ENCODE measurements around the gene ACLY.

ACLY gene

GRCh38 chr17:41918314-41919164, at the start of gene ACLY:
Gene ACLY (minus strand): TSS chr17:41918951. CDS start chr17:41913873, 5,078 bp downstream.
- DNase-seq = peak; percentile 92 to 98

GRCh38 chr17:41967921-41968578, 49.3 kb upstream of the ACLY start:
- no peak for DNase-seq

- DNase-seq = peak in 1 of 2 experiments; percentile 48
These were observed 48.6 kb upstream of the ACLY start for GRCh38 chr17:41967141-41967920.

- peak; percentile 70 to 94 for DNase-seq
These were observed 47.9 kb upstream of the ACLY start, which contains the start of gene CNP for GRCh38 chr17:41966463-41967140. Gene CNP (plus strand): TSS chr17:41966795. CDS start chr17:41966885, 90 bp downstream.

DNA sequence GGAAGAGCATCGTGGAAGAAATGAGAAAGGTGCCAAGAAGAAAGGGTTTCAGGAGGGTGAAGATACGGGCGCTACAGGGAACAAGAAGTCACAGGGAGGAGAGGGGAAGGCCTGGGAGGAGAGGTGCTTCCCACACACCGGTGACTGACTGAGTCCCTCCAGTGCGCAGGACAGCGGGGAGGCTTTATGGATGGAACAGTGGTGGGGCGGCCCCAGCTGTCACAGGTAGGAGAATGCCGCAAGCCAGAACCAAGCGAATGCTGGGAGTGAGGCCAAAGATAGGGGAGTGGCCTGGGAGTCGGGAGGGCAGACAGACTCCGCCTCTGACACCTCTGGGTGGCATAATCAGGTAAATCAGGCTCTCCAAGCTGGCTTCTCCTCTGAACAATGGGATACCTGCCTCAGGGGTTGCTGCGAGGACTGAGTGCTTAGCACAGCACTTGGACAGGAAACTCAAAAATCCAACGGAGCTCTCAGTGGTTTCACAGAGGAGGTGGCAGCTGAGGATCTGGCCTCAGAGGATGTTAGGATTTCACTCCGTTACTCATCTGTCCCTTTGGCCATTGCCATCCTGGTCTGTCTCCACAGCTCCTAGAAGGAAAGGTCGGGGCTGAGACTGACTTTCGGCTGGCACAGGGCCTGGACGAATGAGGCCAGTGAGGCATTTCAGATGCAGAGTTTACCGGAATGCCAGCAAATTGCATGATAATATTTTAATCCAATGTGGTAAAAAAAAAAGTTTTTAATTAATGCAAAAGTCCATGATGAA, 47.1 kb upstream of the ACLY start:
- peak; percentile 91 to 96 for DNase-seq

DNA sequence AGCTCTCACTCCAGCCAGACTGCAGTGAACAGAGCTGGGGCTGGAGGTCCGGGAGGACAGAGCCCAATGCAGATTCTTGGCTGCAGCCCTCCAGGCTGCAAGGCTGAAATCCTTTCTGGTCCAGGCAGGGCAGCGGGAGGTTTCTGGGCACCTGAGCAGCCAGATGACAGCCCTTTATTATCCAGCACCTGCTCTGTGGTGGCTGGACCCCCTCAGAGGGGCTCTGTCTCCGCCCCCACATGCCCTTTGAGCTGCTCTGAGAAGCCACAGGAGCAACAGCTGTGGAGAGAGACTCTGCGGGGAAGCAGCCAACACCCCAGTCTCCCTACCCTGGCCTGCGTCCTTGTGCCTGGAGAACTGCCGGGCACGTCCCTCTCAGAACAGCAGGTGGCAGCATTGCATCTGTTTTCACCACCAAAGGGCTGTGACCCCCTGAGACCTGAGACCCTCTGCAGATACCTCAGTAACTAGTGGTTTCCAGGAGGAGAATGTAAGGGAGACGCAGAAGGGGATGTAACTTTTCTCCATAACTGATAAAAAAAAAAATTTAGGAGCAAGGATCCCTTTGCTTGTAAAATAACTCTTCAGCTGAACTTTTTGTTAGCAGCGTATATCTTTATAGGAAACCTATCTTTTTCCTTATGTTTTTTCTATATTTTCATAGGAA, 44.1 kb upstream of the ACLY start:
- DNase-seq = peak in 1 of 2 experiments; percentile 70

GRCh38 chr17:41962111-41962510, 43.4 kb upstream of the ACLY start:
- DNase-seq = no peak

DNA sequence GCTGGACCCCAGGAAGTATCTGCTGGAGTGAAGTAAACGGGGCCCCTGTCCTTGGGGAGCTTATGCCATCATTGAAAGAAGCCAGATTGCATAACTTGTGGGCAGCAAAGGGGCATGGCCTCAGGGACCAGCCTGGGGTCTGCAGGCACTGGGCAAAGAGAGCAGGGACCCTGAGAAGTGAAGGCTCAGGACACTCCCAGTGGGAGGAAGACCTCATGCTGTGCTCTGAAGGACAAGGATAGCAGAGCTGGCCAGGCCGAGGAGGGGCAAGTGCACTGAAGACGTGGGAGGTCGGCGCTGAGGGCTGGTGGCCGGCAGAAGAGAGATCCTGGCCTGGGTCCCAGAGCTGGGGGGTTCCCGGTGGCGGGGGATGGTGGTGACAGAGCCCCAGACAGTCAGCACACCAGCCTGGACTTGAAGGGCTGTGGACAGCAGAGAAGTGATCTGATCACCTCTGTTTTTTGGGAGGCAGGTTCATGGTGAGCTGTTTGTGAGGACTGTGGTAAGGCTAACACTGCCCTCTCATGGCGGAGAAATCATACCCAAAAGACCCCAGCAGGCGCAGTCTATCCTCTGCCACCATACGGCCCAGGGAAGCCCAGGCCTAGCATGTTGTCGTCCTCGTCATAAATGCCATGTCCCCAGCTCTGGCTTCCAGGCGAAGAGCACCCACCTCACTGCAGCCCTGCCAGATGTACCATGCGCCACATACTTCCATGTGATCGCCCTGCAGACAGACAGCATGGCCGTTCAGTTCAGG, 40.8 kb upstream of the ACLY start:
- peak; percentile 43 to 82 for DNase-seq

- no peak for DNase-seq
These were observed 40.2 kb upstream of the ACLY start for GRCh38 chr17:41959030-41959335.

DNA sequence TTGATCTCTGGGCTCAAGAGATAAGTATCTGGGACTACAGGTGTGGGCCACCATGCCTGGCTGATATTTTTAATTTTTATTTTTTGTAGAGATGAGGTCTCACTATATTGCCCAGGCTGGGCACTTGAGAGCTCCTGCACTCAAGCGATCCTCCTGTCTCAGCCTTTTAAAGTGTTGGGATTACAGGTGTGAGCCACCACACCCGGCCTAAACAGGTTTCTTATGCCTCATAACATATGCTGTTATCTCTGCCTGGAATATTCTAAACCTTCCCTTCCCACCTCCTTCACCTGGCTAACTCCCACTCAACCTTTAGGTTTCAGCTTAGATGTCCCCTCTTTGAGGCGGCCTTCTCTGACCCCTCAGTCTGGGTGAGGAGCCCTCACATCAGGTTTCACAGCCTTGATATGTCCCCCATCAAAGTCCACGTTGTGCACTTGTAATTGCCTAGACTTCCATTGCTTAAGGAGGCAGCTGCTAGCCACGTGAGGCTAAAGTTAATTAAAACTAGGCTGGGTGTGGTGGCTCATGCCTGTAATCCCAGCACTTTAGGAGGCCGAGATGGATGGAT, 39.2 kb upstream of the ACLY start:
- DNase-seq = no peak

DNA sequence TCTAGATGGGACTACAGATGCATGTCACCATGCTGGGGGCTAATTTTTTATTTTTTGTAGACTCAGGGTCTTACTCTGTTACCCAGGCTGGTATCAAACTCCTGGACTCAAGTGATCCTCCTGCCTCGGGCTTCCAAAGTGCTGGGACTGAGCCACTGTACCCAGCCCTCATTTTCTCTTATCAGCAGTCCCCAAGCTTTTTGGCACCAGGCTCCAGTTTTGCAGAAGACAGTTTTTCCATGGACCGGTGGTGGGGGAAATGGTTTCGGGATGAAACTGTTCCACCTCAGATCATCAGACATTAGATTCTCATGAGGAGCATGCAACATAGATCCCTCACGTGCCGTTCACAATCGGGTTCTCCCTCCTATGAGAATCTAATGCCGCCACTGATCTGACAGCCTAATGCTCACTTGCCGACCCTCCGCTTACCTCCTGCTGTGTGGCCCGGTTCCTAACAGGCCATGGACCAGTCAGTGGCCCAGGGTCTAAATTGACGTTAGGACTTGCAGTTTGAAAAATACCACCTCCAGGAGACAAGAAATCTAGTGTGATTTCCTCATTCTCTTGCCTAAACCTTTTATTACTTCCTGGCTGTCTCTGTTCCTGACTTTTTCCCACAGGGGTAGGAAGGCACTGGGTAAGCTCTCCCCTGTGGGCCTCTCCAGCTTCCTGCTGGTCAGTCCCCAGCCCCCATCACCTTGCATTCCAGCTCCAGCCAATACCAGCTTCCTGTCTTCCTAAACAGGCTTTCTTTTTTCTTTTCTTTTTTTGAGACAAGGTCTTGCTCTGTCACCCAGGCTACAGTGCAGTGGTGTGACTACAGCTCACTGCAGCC, 38.5 kb upstream of the ACLY start:
- DNase-seq = no peak

DNA sequence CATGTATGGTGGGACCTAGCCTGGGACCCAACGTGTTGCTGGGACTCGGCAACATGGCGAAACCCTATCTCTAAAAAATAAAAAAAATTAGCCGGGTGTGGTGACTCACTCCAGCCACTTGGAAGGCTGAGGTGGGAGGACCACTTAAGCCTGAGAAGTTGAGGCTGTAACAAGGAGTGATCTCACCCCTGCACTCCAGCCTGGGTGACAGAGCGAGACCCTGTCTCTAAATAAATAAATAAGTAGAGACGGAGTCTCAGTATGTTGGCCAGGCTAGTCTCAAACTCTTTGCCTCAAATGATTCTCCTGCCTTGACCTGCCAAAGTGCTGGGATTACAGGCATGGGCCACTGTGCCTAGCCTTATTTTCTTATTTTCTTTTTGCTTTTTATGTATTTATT, 37.8 kb upstream of the ACLY start:
- DNase-seq = no peak

DNA sequence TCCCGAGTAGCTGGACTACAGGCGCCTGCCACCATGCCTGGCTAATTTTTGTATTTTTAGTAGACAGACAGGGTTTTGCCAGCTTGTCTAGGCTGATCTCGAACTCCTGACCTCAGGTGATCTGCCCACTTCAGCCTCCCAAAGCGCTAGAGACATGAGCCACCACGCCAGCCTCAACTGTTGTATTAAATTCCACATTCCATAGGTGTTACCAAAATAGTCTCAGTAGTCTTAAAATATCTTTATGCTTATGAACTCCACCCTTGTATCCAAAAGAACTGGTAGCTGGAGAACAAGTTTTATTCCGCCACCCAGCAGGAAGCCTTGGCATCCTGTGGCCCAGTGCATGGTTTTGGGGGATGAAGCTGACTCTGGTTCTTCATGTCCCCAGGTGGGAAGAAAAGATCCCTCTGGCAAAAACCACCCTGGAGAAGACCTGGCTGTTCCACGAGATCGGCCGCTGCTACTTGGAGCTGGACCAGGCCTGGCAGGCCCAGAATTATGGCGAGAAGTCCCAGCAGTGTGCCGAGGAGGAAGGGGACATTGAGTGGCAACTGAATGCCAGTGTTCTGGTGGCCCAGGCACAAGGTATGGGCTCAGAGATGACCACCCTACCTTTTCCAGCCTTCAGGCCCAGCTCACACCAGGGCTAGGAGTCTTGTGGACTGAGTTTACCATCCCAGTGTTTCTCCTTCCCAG, 30.2 kb upstream of the ACLY start:
- no peak for DNase-seq

DNA sequence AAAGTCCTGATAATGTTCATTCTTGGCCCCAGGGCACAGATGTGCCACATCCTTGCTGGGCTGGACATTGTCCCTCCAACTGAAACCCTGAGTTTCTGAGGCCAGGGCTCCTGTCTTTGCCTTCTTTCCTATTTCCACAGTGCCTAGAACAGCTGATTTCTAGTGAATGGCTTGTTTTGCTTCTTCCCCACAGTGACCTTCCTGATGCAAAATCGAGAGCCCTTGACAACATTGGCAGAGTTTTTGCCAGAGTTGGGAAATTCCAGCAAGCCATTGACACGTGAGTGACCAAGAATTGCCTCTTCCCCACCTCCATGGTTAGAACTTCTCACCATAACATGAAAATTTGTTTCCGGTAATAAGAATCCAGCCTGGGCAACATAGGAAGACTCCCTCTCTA, 26.2 kb upstream of the ACLY start:
- no peak for DNase-seq

GRCh38 chr17:41943492-41943891, 24.7 kb upstream of the ACLY start:
- DNase-seq = no peak

DNA sequence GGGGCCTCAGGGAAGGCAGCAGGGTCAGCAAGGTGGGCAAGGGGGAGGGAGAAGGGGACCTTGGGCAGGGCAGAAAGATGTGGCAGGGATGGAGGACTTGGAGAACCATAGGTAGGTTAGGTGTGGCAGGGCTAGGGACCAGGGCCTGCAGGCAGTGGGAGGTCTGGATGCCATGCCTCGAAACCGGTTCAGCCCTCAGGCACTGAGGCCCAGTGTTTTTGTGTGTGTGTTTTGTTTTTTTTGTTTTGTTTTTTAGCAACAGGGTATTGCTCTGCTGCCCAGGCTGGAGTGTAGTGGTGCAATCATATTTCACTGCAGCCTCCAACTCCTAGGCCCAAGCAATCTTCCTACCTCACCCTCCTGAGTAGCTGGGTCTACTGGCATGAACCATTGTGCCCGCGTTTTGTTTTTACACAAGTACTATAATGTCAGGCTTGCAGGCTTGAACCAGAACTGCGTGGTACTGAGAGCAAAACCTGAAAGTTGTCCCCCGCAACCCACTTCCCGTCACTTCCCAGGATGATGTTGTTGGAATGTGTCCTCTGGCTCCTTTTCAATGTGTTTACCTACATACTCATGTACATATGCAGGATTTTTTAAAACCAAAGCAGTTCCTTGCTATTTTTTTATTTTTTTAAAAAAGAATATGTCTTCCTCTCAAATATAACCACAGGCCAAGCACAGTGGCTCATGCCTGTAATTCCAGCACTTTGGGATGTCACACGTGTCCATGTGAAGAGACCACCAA, 24.0 kb upstream of the ACLY start:
- DNase-seq = no peak

DNA sequence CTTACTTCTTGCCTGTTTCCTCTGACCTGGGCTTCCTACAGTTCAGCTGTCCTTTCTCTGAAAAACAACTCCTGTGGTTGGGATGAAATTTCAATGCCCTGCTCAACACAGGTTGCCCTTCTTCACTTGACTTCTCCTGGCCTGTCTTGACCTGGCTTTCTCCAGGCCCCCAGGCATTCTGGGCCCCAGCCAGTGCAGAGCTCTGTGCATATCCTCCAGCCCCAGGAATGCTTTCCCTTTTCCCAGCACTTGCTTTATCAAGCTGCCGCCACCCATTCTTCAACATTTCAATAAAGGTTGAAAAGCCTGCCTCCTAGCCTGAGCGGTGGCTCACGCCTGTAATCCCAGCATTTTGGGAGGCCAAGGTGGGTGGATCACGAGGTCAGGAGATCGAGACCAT, 22.4 kb upstream of the ACLY start:
- DNase-seq = no peak

- no peak for DNase-seq
These were observed 20.9 kb upstream of the ACLY start for GRCh38 chr17:41939693-41940090.

Data from NCI-H526 (cell line).